HAP-1 (cell line): ENCODE data around the gene PDCD1LG2.
"Not testable (repeated sequence)": the region's sequence is repeated elsewhere in the genome, so short reads cannot be mapped to it uniquely, and the experiment has no call there.

Source experiments
- DNase-seq, 2 experiments: peaks; one replicate each; pipeline ENCODE4 v3.0.0-alpha.2; 2016 to 2020; ENCODE audit warnings: low spot score in 2 of 2
- H3K27me3 ChIP-seq: fragments of 250-450 bp; sonication (Bioruptor Pico); 2 replicates; pipeline ENCODE4 v1.5.1; 2020; ENCODE audit warnings: low read depth, mild to moderate bottlenecking, moderate library complexity
- H3K36me3 ChIP-seq: fragments of 250-450 bp; sonication (Bioruptor Pico); replicated peaks from 2 replicates; pipeline ENCODE4 v1.5.1; 2020; ENCODE audit warnings: mild to moderate bottlenecking
- H3K4me1 ChIP-seq: fragments of 250-450 bp; sonication (Bioruptor Pico); 2 replicates; pipeline ENCODE4 v1.5.1; 2020; ENCODE audit warnings: mild to moderate bottlenecking
- H3K4me3 ChIP-seq: fragments of 250-450 bp; sonication (Bioruptor Pico); 2 replicates; pipeline ENCODE4 v1.5.1; 2020; ENCODE audit warnings: mild to moderate bottlenecking, moderate library complexity
- H3K9me3 ChIP-seq: fragments of 250-450 bp; sonication (Bioruptor Pico); 2 replicates; pipeline ENCODE4 v1.5.1; 2020; ENCODE audit warnings: mild to moderate bottlenecking, moderate library complexity
- in situ Hi-C: fragments of 300-500 bp; cut with MboI; formaldehyde crosslinking; loops from 3 replicates; pipeline ENCODE4 v1.14.3; 2020; ENCODE audit warnings: low sequenced_read_pairs, inconsistent platforms, mixed read lengths

PDCD1LG2 gene

GRCh38 chr9:5575000-5575399 is 64.7 kb downstream of the PDCD1LG2 start:
- Histone ChIP-seq H3K9me3 (no peaks in the 10 kb centered on the region), H3K4me1 (peaks cover 18% of the 10 kb centered on the region), H3K27me3 (no peaks in the 10 kb centered on the region), H3K36me3 (no peaks in the 10 kb centered on the region), H3K4me3 (no peak overlapping the region)
- DNase-seq = peak in 1 of 2 experiments; percentile 17
- in situ Hi-C loops = no loop called here

- H3K9me3 ChIP-seq = no peaks in the 10 kb centered on the region
- no peaks in the 10 kb centered on the region for H3K27me3 ChIP-seq
- no peak overlapping the region for H3K4me3 ChIP-seq
- H3K4me1 ChIP-seq = no peaks in the 10 kb centered on the region
- no peaks in the 10 kb centered on the region for H3K36me3 ChIP-seq
- no peak for DNase-seq
- in situ Hi-C loops = no loop called here
Measured at GRCh38 chr9:5577225-5577624, 66.9 kb downstream of the PDCD1LG2 start.

GRCh38 chr9:5578018-5578697 is 67.8 kb downstream of the PDCD1LG2 start:
- Histone ChIP-seq H3K4me3 (no peak overlapping the region), H3K4me1 (no peaks in the 10 kb centered on the region), H3K27me3 (no peaks in the 10 kb centered on the region), H3K9me3 (no peaks in the 10 kb centered on the region), H3K36me3 (no peaks in the 10 kb centered on the region)
- DNase-seq = no peak
- in situ Hi-C loops = no loop called here

- Histone ChIP-seq H3K4me1 (no peaks in the 10 kb centered on the region), H3K36me3 (no peaks in the 10 kb centered on the region), H3K27me3 (no peaks in the 10 kb centered on the region), H3K9me3 (no peaks in the 10 kb centered on the region), H3K4me3 (no peak overlapping the region)
- no peak for DNase-seq
- in situ Hi-C loops = no loop called here
Measured at GRCh38 chr9:5578698-5579085, 68.4 kb downstream of the PDCD1LG2 start.

- Histone ChIP-seq H3K4me1 (no peaks in the 10 kb centered on the region), H3K9me3 (no peaks in the 10 kb centered on the region), H3K4me3 (no peak overlapping the region), H3K27me3 (no peaks in the 10 kb centered on the region), H3K36me3 (no peaks in the 10 kb centered on the region)
- DNase-seq = no peak
- in situ Hi-C loops = loop anchor here (10.0 kb wide), 1 partner anchor 125 kb away; the partner anchor contains the start of gene CD274
Measured at GRCh38 chr9:5579881-5580280, 69.5 kb downstream of the PDCD1LG2 start.

- DNase-seq = no peak
- in situ Hi-C loops = loop anchor here (10.0 kb wide), 1 partner anchor 126 kb away; the partner anchor contains the start of gene CD274
- H3K36me3 ChIP-seq = no peaks in the 10 kb centered on the region
Measured at GRCh38 chr9:5580650-5581049, 70.3 kb downstream of the PDCD1LG2 start.

DNA sequence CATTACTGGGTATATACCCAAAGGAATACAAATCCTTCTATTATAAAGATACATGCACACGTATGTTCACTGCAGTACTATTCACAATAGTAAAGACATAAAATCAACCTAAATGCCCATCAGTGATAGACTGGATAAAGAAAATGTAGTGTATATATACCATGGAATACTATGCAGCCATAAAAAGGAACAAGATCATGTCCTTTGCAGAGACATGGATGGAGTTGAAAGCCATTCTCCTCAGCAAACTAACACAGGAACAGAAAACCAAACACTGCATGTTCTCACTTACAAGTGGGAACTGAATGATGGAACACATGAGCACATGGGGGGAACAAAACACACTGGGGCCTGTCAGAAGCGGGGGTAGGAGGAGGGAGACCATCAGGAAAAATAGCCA is 71.4 kb downstream of the PDCD1LG2 start:
- H3K9me3 ChIP-seq, H3K36me3 ChIP-seq, H3K27me3 ChIP-seq, DNase-seq, H3K4me3 ChIP-seq, H3K4me1 ChIP-seq: not testable (repeated sequence)
- in situ Hi-C loops = loop anchor here (10.0 kb wide), 1 partner anchor 127 kb away; the partner anchor contains the start of gene CD274

More at GRCh38 chr9:5580650-5581049, 70.3 kb downstream of the PDCD1LG2 start:
- H3K4me3 ChIP-seq = no peak overlapping the region
- no peaks in the 10 kb centered on the region for H3K4me1 ChIP-seq
- no peaks in the 10 kb centered on the region for H3K27me3 ChIP-seq
- H3K9me3 ChIP-seq = no peaks in the 10 kb centered on the region

DNA sequence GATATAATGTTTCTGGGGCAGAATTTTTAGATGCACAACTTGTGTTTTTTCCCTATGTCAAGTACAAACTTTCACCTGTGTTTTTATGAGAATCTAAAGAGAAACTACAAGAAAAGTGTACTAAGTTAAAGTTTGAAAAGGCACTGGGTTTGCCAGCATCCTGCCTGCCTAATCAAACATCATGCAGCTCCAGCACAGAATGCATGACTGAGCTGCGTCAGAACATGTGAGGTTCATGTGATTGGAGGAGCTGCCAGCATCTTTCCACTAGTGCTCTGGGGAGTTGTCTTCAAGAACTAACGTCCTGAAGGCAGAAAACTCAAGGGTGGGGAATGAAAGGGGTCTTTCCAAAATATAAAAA is 72.5 kb downstream of the PDCD1LG2 start:
- H3K27me3 ChIP-seq = no peaks in the 10 kb centered on the region
- no peaks in the 10 kb centered on the region for H3K9me3 ChIP-seq
- in situ Hi-C loops = loop anchor here (10.0 kb wide), 1 partner anchor 128 kb away; the partner anchor contains the start of gene CD274
- no peaks in the 10 kb centered on the region for H3K4me1 ChIP-seq
- H3K36me3 ChIP-seq = no peaks in the 10 kb centered on the region
- no peak overlapping the region for H3K4me3 ChIP-seq
- no peak for DNase-seq

GRCh38 chr9:5586391-5586802 is 76.1 kb downstream of the PDCD1LG2 start:
- no peaks in the 10 kb centered on the region for H3K9me3 ChIP-seq
- no peak overlapping the region for H3K4me3 ChIP-seq
- H3K4me1 ChIP-seq = no peaks in the 10 kb centered on the region
- no peak for DNase-seq
- no peaks in the 10 kb centered on the region for H3K36me3 ChIP-seq
- in situ Hi-C loops = loop anchor here (10.0 kb wide), 1 partner anchor 132 kb away; the partner anchor contains the start of gene CD274
- H3K27me3 ChIP-seq = no peaks in the 10 kb centered on the region

- Histone ChIP-seq H3K4me3 (no peak overlapping the region), H3K36me3 (no peaks in the 10 kb centered on the region), H3K4me1 (no peaks in the 10 kb centered on the region), H3K9me3 (no peaks in the 10 kb centered on the region), H3K27me3 (no peaks in the 10 kb centered on the region)
- in situ Hi-C loops = loop anchor here (10.0 kb wide), 1 partner anchor 132 kb away; the partner anchor contains the start of gene CD274
- DNase-seq = no peak
Measured at GRCh38 chr9:5587024-5587423, 76.7 kb downstream of the PDCD1LG2 start.

DNA sequence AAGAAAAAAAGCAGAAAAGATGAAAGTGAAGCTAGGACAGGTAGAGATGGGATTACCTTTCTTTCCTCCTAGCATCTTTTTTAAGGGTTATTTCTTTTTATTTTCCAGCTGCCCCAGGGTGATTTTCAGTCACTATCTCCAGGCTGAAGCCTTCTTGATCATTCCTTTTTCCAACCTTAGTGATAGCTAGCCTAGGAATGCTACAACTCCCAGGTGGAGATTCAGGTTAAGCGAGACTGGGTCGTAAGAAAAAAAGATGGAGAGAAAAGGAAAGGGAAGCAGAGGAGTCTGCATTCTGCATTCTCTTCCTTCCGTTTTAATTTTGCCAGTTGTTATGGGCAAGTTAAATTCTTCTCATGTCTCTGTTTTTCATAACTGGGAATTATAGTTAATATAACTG is 81.9 kb downstream of the PDCD1LG2 start:
- no peaks in the 10 kb centered on the region for H3K36me3 ChIP-seq
- H3K4me1 ChIP-seq = no peaks in the 10 kb centered on the region
- H3K4me3 ChIP-seq = no peak overlapping the region
- H3K9me3 ChIP-seq = no peaks in the 10 kb centered on the region
- DNase-seq = no peak
- H3K27me3 ChIP-seq = no peaks in the 10 kb centered on the region
- in situ Hi-C loops = loop anchor here (10.0 kb wide), 1 partner anchor 837 kb away; no protein-coding TSS in a partner anchor

DNA sequence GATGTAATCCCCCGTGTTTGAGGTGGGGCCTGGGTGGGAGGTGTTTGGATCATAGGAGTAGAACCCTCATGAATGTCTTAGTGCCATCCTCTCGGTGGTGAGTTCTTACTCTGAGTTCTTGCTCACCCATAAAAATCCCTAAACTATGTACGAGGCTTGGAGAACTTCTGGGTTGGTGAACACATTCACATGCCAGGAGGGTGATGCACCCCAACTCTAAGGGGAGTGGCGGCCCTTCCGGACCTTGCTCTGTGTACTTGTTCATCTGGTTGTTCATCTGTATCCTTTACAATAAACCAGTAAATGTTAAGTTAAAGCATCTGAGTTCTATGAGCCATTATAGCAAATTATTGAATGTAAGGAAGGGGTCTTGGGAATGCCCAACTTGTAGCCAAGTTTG is 82.6 kb downstream of the PDCD1LG2 start:
- Histone ChIP-seq H3K27me3 (no peaks in the 10 kb centered on the region), H3K9me3 (no peaks in the 10 kb centered on the region), H3K36me3 (no peaks in the 10 kb centered on the region), H3K4me3 (no peak overlapping the region), H3K4me1 (no peaks in the 10 kb centered on the region)
- DNase-seq = no peak
- in situ Hi-C loops = loop anchor here (10.0 kb wide), 1 partner anchor 838 kb away; no protein-coding TSS in a partner anchor

- no peaks in the 10 kb centered on the region for H3K36me3 ChIP-seq
- H3K4me3 ChIP-seq = no peak overlapping the region
- no peaks in the 10 kb centered on the region for H3K27me3 ChIP-seq
- H3K4me1 ChIP-seq = no peaks in the 10 kb centered on the region
- DNase-seq = no peak
- H3K9me3 ChIP-seq = 0 out of 2 replicates have a peak, but pooled peaks cover 2% of the 10 kb centered on the region
- in situ Hi-C loops = loop anchor here (10.0 kb wide), 1 partner anchor 839 kb away; no protein-coding TSS in a partner anchor
Measured at GRCh38 chr9:5593904-5594303, 83.6 kb downstream of the PDCD1LG2 start.

DNA sequence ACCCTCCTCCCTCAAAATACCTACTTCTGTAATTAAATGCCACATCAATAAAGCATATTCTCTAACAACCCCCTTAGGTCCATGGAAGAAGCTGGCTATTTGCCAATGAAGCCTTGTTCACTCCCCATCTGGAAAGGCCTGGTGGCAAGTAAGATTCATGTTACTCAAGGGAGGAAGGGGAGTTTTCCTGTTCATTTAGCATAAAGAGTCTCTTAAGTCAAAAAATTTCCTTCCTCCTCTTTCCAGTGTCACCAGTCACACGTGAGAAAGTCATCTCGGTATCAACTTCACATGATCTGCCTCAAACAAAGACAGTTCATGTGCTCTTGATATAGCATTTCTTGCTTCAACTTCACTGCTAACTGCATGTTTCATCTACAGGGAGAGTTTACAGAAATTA is 85.8 kb downstream of the PDCD1LG2 start:
- Histone ChIP-seq H3K36me3 (no peaks in the 10 kb centered on the region), H3K4me1 (no peaks in the 10 kb centered on the region), H3K9me3 (0 out of 2 replicates have a peak, but pooled peaks cover 2% of the 10 kb centered on the region), H3K4me3 (no peak overlapping the region), H3K27me3 (no peaks in the 10 kb centered on the region)
- in situ Hi-C loops = loop anchor here (10.0 kb wide), 1 partner anchor 841 kb away; no protein-coding TSS in a partner anchor
- DNase-seq = no peak
